HepG2 (cell line): ENCODE measurements around the gene PAIP1. TPM values are rescaled to one million over a fixed set of nuclear protein-coding genes. Genes with fewer than 3 reads are reported as not detected.
A peak's percentile ranks its signal among the peaks of the same experiment; 100 is the strongest.

Experiments
- ASH2L ChIP-seq: fragments of 300-600, 200-600 bp; sonication (generic); IDR thresholded peaks from 2 replicates; pipeline ENCODE4 v1.7.0; 2017; ENCODE audit warnings: low read depth, mild to moderate bottlenecking, moderate library complexity, mixed read lengths, low read length; ENCODE audit not compliant: insufficient read length
- ATF2 ChIP-seq: sonication (generic); formaldehyde crosslinking; IDR thresholded peaks from 2 replicates; pipeline ENCODE4 v1.4.0; 2020; ENCODE audit warnings: missing genetic modification reagents
- KAT7 ChIP-seq: IDR thresholded peaks from 2 replicates; pipeline ENCODE4 v1.6.1; 2018; ENCODE audit warnings: borderline replicate concordance, missing compliant biosample characterization
- PHB2 ChIP-seq: fragments of 450-650 bp; IDR thresholded peaks from 2 replicates; pipeline ENCODE4 v1.6.1; 2018; ENCODE audit not compliant: partially characterized antibody
- PRPF4 ChIP-seq: fragments of 200-400 bp; formaldehyde crosslinking; IDR thresholded peaks from 2 replicates; pipeline ENCODE4 v1.6.1; 2016; ENCODE audit warnings: low read length, low read depth; ENCODE audit not compliant: poor library complexity, severe bottlenecking
- SMC3 ChIP-seq: IDR thresholded peaks from 2 replicates; pipeline ENCODE4 v1.6.1; 2011; ENCODE audit warnings: low read length, improper control_type of control experiment
- TEAD3 ChIP-seq: optimal IDR thresholded peaks from 2 replicates; pipeline ENCODE3; 2016; ENCODE audit warnings: borderline replicate concordance
- ZFX ChIP-seq: sonication (generic); formaldehyde crosslinking; IDR thresholded peaks from 2 replicates; pipeline ENCODE4 v1.4.0; 2020; ENCODE audit warnings: mild to moderate bottlenecking, low read depth, missing genetic modification reagents, moderate library complexity
- ZNF557 ChIP-seq: sonication (generic); formaldehyde crosslinking; IDR thresholded peaks from 2 replicates; pipeline ENCODE4 v1.4.0; 2020; ENCODE audit warnings: missing genetic modification reagents
- ZNF678 ChIP-seq: sonication (generic); formaldehyde crosslinking; IDR thresholded peaks from 2 replicates; pipeline ENCODE4 v1.4.0; 2020; ENCODE audit warnings: mild to moderate bottlenecking, missing genetic modification reagents
- ZNF777 ChIP-seq: sonication (generic); formaldehyde crosslinking; IDR thresholded peaks from 2 replicates; pipeline ENCODE4 v1.4.0; 2020; ENCODE audit warnings: missing genetic modification reagents
- polyA plus RNA-seq, 8 experiments: library from polyadenylated mRNA; depleted of rRNA in 3 of 8; stranded (reverse) in 7 of 8; unstranded in 1 of 8; fragments of >200 nt; fragmentation: Illumina TruSeq in 4 of 8; extraction: Trizol in 4 of 8; gene quantifications; 2 replicates each; pipeline versions ENCODE4 v1.2.1 to v1.2.3, GENCODE V29; 2011 to 2016; ENCODE audit warnings: low read depth in 4 of 8, missing spikeins in 1 of 8, mixed read lengths in 1 of 8; ENCODE audit not compliant: insufficient read depth in 1 of 8
- total RNA-seq, 5 experiments: library from RNA; depleted of rRNA; stranded (reverse); fragments of >200 nt; fragmentation: Illumina TruSeq; extraction: Trizol; gene quantifications; 2 replicates each; pipeline ENCODE4 v1.2.3, GENCODE V29; 2016; ENCODE audit warnings: low read depth in 1 of 5
- TF ChIP-seq, protein P1 (sequence below), 2 experiments: IDR thresholded peaks; 2 replicates each; pipeline ENCODE4 v1.6.1; 2011 to 2012; ENCODE audit warnings: low read length in 2 of 2, borderline replicate concordance in 1 of 2, low read depth in 1 of 2, mild to moderate bottlenecking in 1 of 2, moderate library complexity in 1 of 2
- TF ChIP-seq, protein P2 (sequence below): sonication (generic); formaldehyde crosslinking; conservative IDR thresholded peaks from 2 replicates; pipeline ENCODE4 v1.4.0; 2020; ENCODE audit warnings: missing genetic modification reagents
- TF ChIP-seq, protein P3 (sequence below): sonication (generic); formaldehyde crosslinking; IDR thresholded peaks from 2 replicates; pipeline ENCODE4 v1.4.0; 2020; ENCODE audit warnings: missing genetic modification reagents, mild to moderate bottlenecking, borderline replicate concordance

Gene PAIP1
- total and polyA plus RNA-seq, 2 of the 13 experiments (the other 11 are each of a cell fraction or from before 2014, with no cell fraction given), result 96.6 to 116 TPM

- TF ChIP-seq, protein P1, sequence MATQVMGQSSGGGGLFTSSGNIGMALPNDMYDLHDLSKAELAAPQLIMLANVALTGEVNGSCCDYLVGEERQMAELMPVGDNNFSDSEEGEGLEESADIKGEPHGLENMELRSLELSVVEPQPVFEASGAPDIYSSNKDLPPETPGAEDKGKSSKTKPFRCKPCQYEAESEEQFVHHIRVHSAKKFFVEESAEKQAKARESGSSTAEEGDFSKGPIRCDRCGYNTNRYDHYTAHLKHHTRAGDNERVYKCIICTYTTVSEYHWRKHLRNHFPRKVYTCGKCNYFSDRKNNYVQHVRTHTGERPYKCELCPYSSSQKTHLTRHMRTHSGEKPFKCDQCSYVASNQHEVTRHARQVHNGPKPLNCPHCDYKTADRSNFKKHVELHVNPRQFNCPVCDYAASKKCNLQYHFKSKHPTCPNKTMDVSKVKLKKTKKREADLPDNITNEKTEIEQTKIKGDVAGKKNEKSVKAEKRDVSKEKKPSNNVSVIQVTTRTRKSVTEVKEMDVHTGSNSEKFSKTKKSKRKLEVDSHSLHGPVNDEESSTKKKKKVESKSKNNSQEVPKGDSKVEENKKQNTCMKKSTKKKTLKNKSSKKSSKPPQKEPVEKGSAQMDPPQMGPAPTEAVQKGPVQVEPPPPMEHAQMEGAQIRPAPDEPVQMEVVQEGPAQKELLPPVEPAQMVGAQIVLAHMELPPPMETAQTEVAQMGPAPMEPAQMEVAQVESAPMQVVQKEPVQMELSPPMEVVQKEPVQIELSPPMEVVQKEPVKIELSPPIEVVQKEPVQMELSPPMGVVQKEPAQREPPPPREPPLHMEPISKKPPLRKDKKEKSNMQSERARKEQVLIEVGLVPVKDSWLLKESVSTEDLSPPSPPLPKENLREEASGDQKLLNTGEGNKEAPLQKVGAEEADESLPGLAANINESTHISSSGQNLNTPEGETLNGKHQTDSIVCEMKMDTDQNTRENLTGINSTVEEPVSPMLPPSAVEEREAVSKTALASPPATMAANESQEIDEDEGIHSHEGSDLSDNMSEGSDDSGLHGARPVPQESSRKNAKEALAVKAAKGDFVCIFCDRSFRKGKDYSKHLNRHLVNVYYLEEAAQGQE (IDR thresholded peaks at IDR 0.05; ENCODE audit: borderline replicate concordance in 1 of 2, low read depth in 1 of 2, low read length in 2 of 2), result no peak
- TF ChIP-seq ASH2L (peak; percentile 35), TEAD3 (CRISPR knock-in tag) (no peak), ZFX (0 out of 2 replicates have a peak, but pooled peaks have one; percentile 31), ZNF678 (CRISPR knock-in tag) (no peak), KAT7 (peak; percentile 9; the same call in 1 of the 2 replicates), ATF2 (CRISPR knock-in tag) (peak; percentile 16; the same call in 1 of the 2 replicates), PRPF4 (no peak), SMC3 (no peak), ZNF557 (CRISPR knock-in tag) (0 out of 2 replicates have a peak, but pooled peaks have one; percentile 1), PHB2 (no peak), ZNF777 (CRISPR knock-in tag) (no peak)
- TF ChIP-seq, protein P2, sequence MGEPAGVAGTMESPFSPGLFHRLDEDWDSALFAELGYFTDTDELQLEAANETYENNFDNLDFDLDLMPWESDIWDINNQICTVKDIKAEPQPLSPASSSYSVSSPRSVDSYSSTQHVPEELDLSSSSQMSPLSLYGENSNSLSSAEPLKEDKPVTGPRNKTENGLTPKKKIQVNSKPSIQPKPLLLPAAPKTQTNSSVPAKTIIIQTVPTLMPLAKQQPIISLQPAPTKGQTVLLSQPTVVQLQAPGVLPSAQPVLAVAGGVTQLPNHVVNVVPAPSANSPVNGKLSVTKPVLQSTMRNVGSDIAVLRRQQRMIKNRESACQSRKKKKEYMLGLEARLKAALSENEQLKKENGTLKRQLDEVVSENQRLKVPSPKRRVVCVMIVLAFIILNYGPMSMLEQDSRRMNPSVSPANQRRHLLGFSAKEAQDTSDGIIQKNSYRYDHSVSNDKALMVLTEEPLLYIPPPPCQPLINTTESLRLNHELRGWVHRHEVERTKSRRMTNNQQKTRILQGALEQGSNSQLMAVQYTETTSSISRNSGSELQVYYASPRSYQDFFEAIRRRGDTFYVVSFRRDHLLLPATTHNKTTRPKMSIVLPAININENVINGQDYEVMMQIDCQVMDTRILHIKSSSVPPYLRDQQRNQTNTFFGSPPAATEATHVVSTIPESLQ (CRISPR knock-in tag), result no peak
- TF ChIP-seq, protein P3, sequence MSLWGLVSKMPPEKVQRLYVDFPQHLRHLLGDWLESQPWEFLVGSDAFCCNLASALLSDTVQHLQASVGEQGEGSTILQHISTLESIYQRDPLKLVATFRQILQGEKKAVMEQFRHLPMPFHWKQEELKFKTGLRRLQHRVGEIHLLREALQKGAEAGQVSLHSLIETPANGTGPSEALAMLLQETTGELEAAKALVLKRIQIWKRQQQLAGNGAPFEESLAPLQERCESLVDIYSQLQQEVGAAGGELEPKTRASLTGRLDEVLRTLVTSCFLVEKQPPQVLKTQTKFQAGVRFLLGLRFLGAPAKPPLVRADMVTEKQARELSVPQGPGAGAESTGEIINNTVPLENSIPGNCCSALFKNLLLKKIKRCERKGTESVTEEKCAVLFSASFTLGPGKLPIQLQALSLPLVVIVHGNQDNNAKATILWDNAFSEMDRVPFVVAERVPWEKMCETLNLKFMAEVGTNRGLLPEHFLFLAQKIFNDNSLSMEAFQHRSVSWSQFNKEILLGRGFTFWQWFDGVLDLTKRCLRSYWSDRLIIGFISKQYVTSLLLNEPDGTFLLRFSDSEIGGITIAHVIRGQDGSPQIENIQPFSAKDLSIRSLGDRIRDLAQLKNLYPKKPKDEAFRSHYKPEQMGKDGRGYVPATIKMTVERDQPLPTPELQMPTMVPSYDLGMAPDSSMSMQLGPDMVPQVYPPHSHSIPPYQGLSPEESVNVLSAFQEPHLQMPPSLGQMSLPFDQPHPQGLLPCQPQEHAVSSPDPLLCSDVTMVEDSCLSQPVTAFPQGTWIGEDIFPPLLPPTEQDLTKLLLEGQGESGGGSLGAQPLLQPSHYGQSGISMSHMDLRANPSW, result no peak
Observed at GRCh38 chr5:43603344-43604217, 46.7 kb upstream of the PAIP1 start (continued).
